H1 (cell line): ENCODE data around the gene ZSCAN1. TPM values are rescaled to one million over a fixed set of nuclear protein-coding genes. Genes with fewer than 3 reads are reported as not detected.

Experiments
- CTCF ChIA-PET: fragments of 300-600 bp; sonication (Branson Sonifier 250); formaldehyde crosslinking; loops from one replicate; lab custom pipeline; 2021; ENCODE audit not compliant: partially characterized antibody; lab: Charles Lee
- POLR2A ChIA-PET: fragments of 300-600 bp; sonication (Branson Sonifier 250); formaldehyde crosslinking; loops from one replicate; lab custom pipeline; 2021; ENCODE audit warnings: inconsistent platforms; ENCODE audit not compliant: partially characterized antibody; lab: Charles Lee
- DNase-seq, 2 experiments: peaks; one replicate each; pipeline versions ENCODE4 v3.0.0 to v3.0.0-alpha.2; 2010 to 2022; ENCODE audit warnings: low spot score in 2 of 2, low read depth in 1 of 2, mixed read lengths in 1 of 2
- FAIRE-seq: peaks from 2 replicates; lab custom pipeline; 2011; peaks lifted over from hg19 to GRCh38; lab: Jason Lieb, UNC
- H2AFZ ChIP-seq: 2 replicates; pipeline ENCODE4 v1.8.1; 2012; ENCODE audit warnings: low read length, inconsistent platforms
- H2AK5ac ChIP-seq: 2 replicates; pipeline ENCODE4 v1.6.1; 2013; ENCODE audit warnings: low read depth, low read length
- H2BK120ac ChIP-seq: replicated peaks from 2 replicates; pipeline ENCODE3; 2013; ENCODE audit warnings: low read depth, low read length, inconsistent platforms
- H2BK12ac ChIP-seq: 2 replicates; pipeline ENCODE4 v1.6.1; 2013; ENCODE audit warnings: low read depth, low read length
- H2BK15ac ChIP-seq: 2 replicates; pipeline ENCODE4 v1.6.1; 2013; ENCODE audit warnings: low read length
- H2BK20ac ChIP-seq: 2 replicates; pipeline ENCODE4 v1.6.1; 2013; ENCODE audit warnings: low read length
- H2BK5ac ChIP-seq: 2 replicates; pipeline ENCODE4 v1.6.1; 2013; ENCODE audit warnings: low read depth, low read length
- H3K14ac ChIP-seq: 2 replicates; pipeline ENCODE4 v1.6.1; 2013; ENCODE audit warnings: inconsistent platforms; ENCODE audit not compliant: insufficient read length
- H3K18ac ChIP-seq: 2 replicates; pipeline ENCODE4 v1.6.1; 2013; ENCODE audit warnings: low read length; ENCODE audit errors: extremely low read depth
- H3K23ac ChIP-seq: 2 replicates; pipeline ENCODE4 v1.6.1; 2013; ENCODE audit warnings: inconsistent platforms; ENCODE audit not compliant: insufficient read length
- H3K23me2 ChIP-seq: 2 replicates; pipeline ENCODE4 v1.6.1; 2013; ENCODE audit warnings: low read depth, low read length
- H3K27ac ChIP-seq: 2 replicates; pipeline ENCODE4 v1.6.1; 2011; ENCODE audit warnings: low read depth, low read length, inconsistent platforms
- H3K27me3 ChIP-seq, 4 experiments: replicated peaks in 1 of 4; 1 replicate in 1 of 4; 2 replicates in 3 of 4; pipeline versions ENCODE4 v1.6.1 to v1.8.1; 2011 to 2013; ENCODE audit warnings: low read length in 3 of 4, mild to moderate bottlenecking in 3 of 4, inconsistent platforms in 2 of 4, mixed read lengths in 2 of 4, moderate library complexity in 1 of 4; ENCODE audit not compliant: control insufficient read depth in 3 of 4, insufficient read depth in 3 of 4; ENCODE audit errors: extremely low read depth in 1 of 4
- H3K36me3 ChIP-seq, 4 experiments: 2 replicates each; pipeline versions ENCODE4 v1.6.1 to v1.8.1; 2011 to 2013; ENCODE audit warnings: mild to moderate bottlenecking in 4 of 4, low read length in 3 of 4, moderate library complexity in 2 of 4, control low read depth in 1 of 4, inconsistent platforms in 1 of 4; ENCODE audit not compliant: insufficient read depth in 4 of 4, control insufficient read depth in 2 of 4
- H3K4ac ChIP-seq: replicated peaks from 2 replicates; pipeline ENCODE3; 2013; ENCODE audit warnings: low read length, low read depth, mixed read lengths, inconsistent platforms; ENCODE audit not compliant: insufficient read length
- H3K4me1 ChIP-seq, 4 experiments: replicated peaks in 1 of 4; 1 replicate in 1 of 4; 2 replicates in 3 of 4; pipeline versions ENCODE4 v1.6.1 to v1.8.1; 2011 to 2013; ENCODE audit warnings: low read length in 3 of 4, inconsistent platforms in 2 of 4, mixed read lengths in 1 of 4; ENCODE audit not compliant: insufficient read depth in 4 of 4, control insufficient read depth in 3 of 4
- H3K4me2 ChIP-seq, 2 experiments: 2 replicates each; pipeline versions ENCODE4 v1.6.1 to v1.8.1; 2011 to 2013; ENCODE audit warnings: low read depth in 2 of 2, low read length in 2 of 2, control low read depth in 1 of 2, inconsistent platforms in 1 of 2, mild to moderate bottlenecking in 1 of 2; ENCODE audit not compliant: insufficient read depth in 1 of 2
- H3K4me3 ChIP-seq, 4 experiments: fragments of 200-600, 300-600 bp in 1 of 4; sonication (generic), shearing (Covaris generic), sonication (Bioruptor Twin) in 1 of 4; 2 replicates each; pipeline versions ENCODE4 v1.5.1 to v1.8.1; 2011 to 2016; ENCODE audit warnings: low read length in 4 of 4, low read depth in 3 of 4, control low read depth in 2 of 4, inconsistent platforms in 2 of 4, mild to moderate bottlenecking in 2 of 4, mixed read lengths in 1 of 4, moderate library complexity in 1 of 4; ENCODE audit not compliant: insufficient read depth in 2 of 4; ENCODE audit errors: extremely low read depth in 1 of 4
- H3K56ac ChIP-seq: replicated peaks from 2 replicates; pipeline ENCODE3; 2013; ENCODE audit warnings: low read depth, mild to moderate bottlenecking, mixed read lengths, low read length, inconsistent platforms; ENCODE audit not compliant: insufficient read length
- H3K79me1 ChIP-seq: 2 replicates; pipeline ENCODE4 v1.6.1; 2013; ENCODE audit warnings: low read depth, low read length, control low read depth
- H3K79me2 ChIP-seq, 2 experiments: 2 replicates each; pipeline versions ENCODE4 v1.6.1 to v1.8.1; 2012 to 2013; ENCODE audit warnings: low read length in 2 of 2, mild to moderate bottlenecking in 2 of 2, inconsistent platforms in 1 of 2; ENCODE audit not compliant: insufficient read depth in 2 of 2, control insufficient read depth in 1 of 2
- H3K9ac ChIP-seq, 4 experiments: replicated peaks in 1 of 4; 1 replicate in 1 of 4; 2 replicates in 3 of 4; pipeline versions ENCODE4 v1.6.1 to v1.8.1; 2011 to 2013; ENCODE audit warnings: low read depth in 3 of 4, low read length in 3 of 4, control low read depth in 2 of 4, mild to moderate bottlenecking in 2 of 4, moderate library complexity in 2 of 4, inconsistent platforms in 1 of 4; ENCODE audit errors: extremely low read depth in 1 of 4
- H3K9me3 ChIP-seq, 2 experiments: 2 replicates each; pipeline versions ENCODE4 v1.6.1 to v1.8.1; 2012 to 2013; ENCODE audit warnings: mild to moderate bottlenecking in 2 of 2, moderate library complexity in 2 of 2, control low read depth in 1 of 2, inconsistent platforms in 1 of 2, low read depth in 1 of 2, low read length in 1 of 2, mixed read lengths in 1 of 2; ENCODE audit not compliant: insufficient read depth in 2 of 2
- H4K20me1 ChIP-seq, 2 experiments: replicated peaks in 1 of 2; 2 replicates each; pipeline versions ENCODE3 to v1.8.1; 2011 to 2013; ENCODE audit warnings: inconsistent platforms in 2 of 2, low read length in 2 of 2, mild to moderate bottlenecking in 1 of 2; ENCODE audit not compliant: insufficient read depth in 2 of 2, control insufficient read depth in 1 of 2
- H4K5ac ChIP-seq: 2 replicates; pipeline ENCODE4 v1.6.1; 2013; ENCODE audit warnings: low read length, low read depth, mixed read lengths, inconsistent platforms; ENCODE audit not compliant: insufficient read length
- H4K8ac ChIP-seq: 2 replicates; pipeline ENCODE4 v1.8.0; 2013; ENCODE audit warnings: mild to moderate bottlenecking, moderate library complexity, low read length, inconsistent platforms; ENCODE audit not compliant: insufficient read depth; ENCODE audit errors: extremely low read depth
- H4K91ac ChIP-seq: replicated peaks from 2 replicates; pipeline ENCODE3; 2013; ENCODE audit warnings: low read length, mixed read lengths, inconsistent platforms; ENCODE audit not compliant: insufficient read length
- CBX8 ChIP-seq: fragments of 300-800, 300-1000 bp; sonication (generic); IDR thresholded peaks from 2 replicates; pipeline ENCODE4 v1.7.1; 2016; ENCODE audit warnings: low read depth, low read length, borderline replicate concordance
- CREB1 ChIP-seq: IDR thresholded peaks from 2 replicates; pipeline ENCODE4 v1.6.1; 2012; ENCODE audit warnings: inconsistent platforms
- HDAC2 ChIP-seq, 2 experiments: fragments of 300-600 bp in 1 of 2; sonication (generic) in 1 of 2; IDR thresholded peaks; 2 replicates each; pipeline ENCODE4 v1.6.1; 2011 to 2012; ENCODE audit warnings: low read depth in 2 of 2, low read length in 2 of 2, mild to moderate bottlenecking in 2 of 2, moderate library complexity in 2 of 2, borderline replicate concordance in 1 of 2, inconsistent platforms in 1 of 2
- KDM1A ChIP-seq: fragments of 200-600, 300-600 bp; sonication (generic); IDR thresholded peaks from 2 replicates; pipeline ENCODE4 v1.7.1; 2016; ENCODE audit warnings: mild to moderate bottlenecking, low read length, borderline replicate concordance
- POLR2AphosphoS5 ChIP-seq: IDR thresholded peaks from 2 replicates; pipeline ENCODE4 v1.6.1; 2011; ENCODE audit warnings: low read depth, low read length
- RAD21 ChIP-seq, 2 experiments: IDR thresholded peaks in 1 of 2; conservative IDR thresholded peaks in 1 of 2; 2 replicates each; pipeline ENCODE4 v1.6.1; 2011; ENCODE audit warnings: low read depth in 2 of 2, low read length in 2 of 2, improper control_type of control experiment in 1 of 2, inconsistent platforms in 1 of 2, mild to moderate bottlenecking in 1 of 2, moderate library complexity in 1 of 2
- SAP30 ChIP-seq: fragments of 300-600 bp; sonication (generic); IDR thresholded peaks from 2 replicates; pipeline ENCODE4 v1.7.1; 2012; ENCODE audit warnings: low read length, moderate library complexity, mild to moderate bottlenecking, inconsistent platforms; ENCODE audit not compliant: insufficient read depth, insufficient replicate concordance
- SP1 ChIP-seq: IDR thresholded peaks from 2 replicates; pipeline ENCODE4 v1.6.1; 2011; ENCODE audit warnings: low read depth, low read length
- SP2 ChIP-seq: IDR thresholded peaks from 2 replicates; pipeline ENCODE4 v1.6.1; 2012; ENCODE audit warnings: mild to moderate bottlenecking, low read length, inconsistent platforms
- SRF ChIP-seq: IDR thresholded peaks from 2 replicates; pipeline ENCODE4 v1.6.1; 2011; ENCODE audit warnings: mild to moderate bottlenecking, low read depth, low read length, moderate library complexity
- TAF7 ChIP-seq: optimal IDR thresholded peaks from 2 replicates; pipeline ENCODE3; 2011; ENCODE audit warnings: low read depth, mild to moderate bottlenecking, inconsistent platforms, low read length, moderate library complexity, borderline replicate concordance
- TCF12 ChIP-seq: IDR thresholded peaks from 2 replicates; pipeline ENCODE4 v1.6.1; 2011; ENCODE audit warnings: low read depth, mild to moderate bottlenecking, low read length
- WGBS, 2 experiments: shearing (Covaris generic) in 1 of 2; methylation state at CpG; one replicate each; pipeline versions ENCODE4 v1.1.6 to v1.1.7; 2013 to 2015; ENCODE audit warnings: low lambda C conversion rate in 2 of 2, mixed read lengths in 2 of 2, inconsistent platforms in 1 of 2, low coverage in 1 of 2, missing lambda C conversion rate in 1 of 2; ENCODE audit not compliant: insufficient replicate concordance in 2 of 2, insufficient coverage in 1 of 2, insufficient read length in 1 of 2; ENCODE audit errors: extremely low coverage in 1 of 2, missing lambda C conversion rate in 1 of 2; 5-methylcytosine and 5-hydroxymethylcytosine counted together
- polyA plus RNA-seq, 7 experiments: library from polyadenylated mRNA; depleted of rRNA in 3 of 7; stranded (reverse) in 5 of 7; unstranded in 2 of 7; fragments of >200 nt in 5 of 7; fragments of 200-250 nt in 2 of 7; gene quantifications; 1 replicate in 5 of 7; 2 replicates in 1 of 7; 4 replicates in 1 of 7; pipeline versions ENCODE4 v1.2.1 to v1.2.3, GENCODE V29; 2011 to 2013; ENCODE audit warnings: missing spikeins in 2 of 7, mixed read lengths in 2 of 7
- total RNA-seq: library from RNA; stranded (reverse); fragmentation: NEBNext Ultra II Directional; extraction: Animal tissue kit (Norgen Biotek cat#: 25700); gene quantifications from 2 replicates; pipeline ENCODE4 v1.2.1, GENCODE V29; 2021

The ZSCAN1 gene
- total and polyA plus RNA-seq, 2 of the 8 experiments (the other 6 are each of a cell fraction or from before 2014, with no cell fraction given): 1.2 to 4.3 TPM

DNA sequence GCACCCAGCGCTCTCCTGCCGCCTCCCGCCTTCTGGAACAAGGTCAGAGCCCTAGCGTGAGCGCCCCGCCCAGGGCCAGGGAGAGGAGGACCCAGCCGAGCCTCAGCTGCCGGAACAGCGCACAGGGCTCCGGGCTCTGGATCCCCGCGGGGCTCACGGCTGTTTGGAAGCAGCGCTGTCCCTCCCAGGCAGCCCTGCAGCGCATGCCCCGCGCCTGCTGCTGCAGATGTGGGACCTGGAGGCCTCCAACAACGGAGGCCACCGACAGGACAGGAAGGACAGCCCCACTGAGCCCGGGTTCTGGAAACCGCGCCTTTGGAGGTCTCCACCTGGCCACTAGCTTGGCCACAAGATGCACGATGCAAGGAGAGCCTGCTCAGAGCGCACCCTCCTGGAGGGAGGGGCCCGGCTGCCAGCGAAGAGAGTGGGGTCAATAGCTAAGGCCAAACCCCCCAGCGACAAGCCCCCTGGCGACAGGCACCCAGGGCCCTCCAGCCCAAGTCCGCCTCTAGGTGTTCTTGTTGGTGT lies 51.6 kb downstream of the ZSCAN1 start:
- H2BK120ac ChIP-seq: no peak overlapping the region
- H4K8ac ChIP-seq: no peak overlapping the region
- no peak overlapping the region for H4K91ac ChIP-seq
- H2BK5ac ChIP-seq: no peak overlapping the region
- CTCF ChIA-PET: interaction anchor here (1.1 kb wide), 1 partner anchor 42 kb away, joined by 3 read pairs; no protein-coding TSS in a partner anchor
- POLR2A ChIA-PET: interaction anchor here (0.9 to 3.0 kb wide), 7 partner anchors 8 to 47 kb away, joined by 4 to 9 read pairs (median 5); partner anchors contain the start of genes ZNF135 and ZSCAN18
- FAIRE-seq (no peak), DNase-seq (no peak)
- no peak overlapping the region for H3K27ac ChIP-seq
- H3K14ac ChIP-seq: no peak overlapping the region
- H3K9ac ChIP-seq: no peak overlapping the region
- no peak overlapping the region for H2BK15ac ChIP-seq
- H3K4me1 ChIP-seq: no peaks in the 10 kb centered on the region
- 87% methylated on average over 22 of the region's 29 CpGs; no CpG with 5 or more reads in 1 of the 2 experiments for WGBS, 2 experiments
- H3K79me1 ChIP-seq: no peaks in the 10 kb centered on the region
- H3K9me3 ChIP-seq: no peaks in the 10 kb centered on the region; a peak in 1 of 4 replicates
- H3K79me2 ChIP-seq: no peaks in the 10 kb centered on the region
- TF ChIP-seq CREB1 (no peak), POLR2AphosphoS5 (no peak), SP1 (no peak), SP2 (no peak), KDM1A (no peak), HDAC2 (IDR thresholded peaks at IDR 0.05; ENCODE audit: borderline replicate concordance in 1 of 2, low read depth in 2 of 2, low read length in 2 of 2) (no peak), SAP30 (no peak), TAF7 (no peak), CBX8 (no peak), TCF12 (no peak), RAD21 (IDR thresholded peaks at IDR 0.05 in 1 of 2, conservative IDR thresholded peaks at IDR 0.05 in 1 of 2; ENCODE audit: low read depth in 2 of 2, low read length in 2 of 2) (no peak), SRF (no peak)
- no peaks in the 10 kb centered on the region for H3K23me2 ChIP-seq
- no peak overlapping the region for H3K4me3 ChIP-seq
- no peak overlapping the region for H3K23ac ChIP-seq
- no peak overlapping the region for H2BK12ac ChIP-seq
- peaks cover 2 to 34% (median 16%) of the 10 kb centered on the region in 4 experiments; a peak in 7 of 8 replicates for H3K36me3 ChIP-seq
- no peak overlapping the region for H3K4me2 ChIP-seq
- H2BK20ac ChIP-seq: no peak overlapping the region
- peaks cover 0 to 3% of the 10 kb centered on the region in 2 experiments for H4K20me1 ChIP-seq
- H4K5ac ChIP-seq: no peak overlapping the region
- no peak overlapping the region for H2AK5ac ChIP-seq
- H3K56ac ChIP-seq: no peak overlapping the region
- no peak overlapping the region for H3K18ac ChIP-seq
- H3K27me3 ChIP-seq: no peaks in the 10 kb centered on the region
- no peak overlapping the region for H2AFZ ChIP-seq
- H3K4ac ChIP-seq: no peak overlapping the region
